Activated CD4-positive, alpha-beta T cell treated with anti-CD3 and anti-CD28 coated beads, Interleukin-2, amount 50 U/mL, for 24 hours (primary cell): Measurements from ENCODE around the gene ATR.
"Not testable (repeated sequence)": the region's sequence is repeated elsewhere in the genome, so short reads cannot be mapped to it uniquely, and the experiment has no call there.

Experiments
- DNase-seq, 2 donors: peaks; one replicate each; pipeline ENCODE4 v3.0.0-alpha.2; 2020; ENCODE audit warnings: low read depth in 1 of 2, low spot score in 1 of 2

The ATR gene

DNA sequence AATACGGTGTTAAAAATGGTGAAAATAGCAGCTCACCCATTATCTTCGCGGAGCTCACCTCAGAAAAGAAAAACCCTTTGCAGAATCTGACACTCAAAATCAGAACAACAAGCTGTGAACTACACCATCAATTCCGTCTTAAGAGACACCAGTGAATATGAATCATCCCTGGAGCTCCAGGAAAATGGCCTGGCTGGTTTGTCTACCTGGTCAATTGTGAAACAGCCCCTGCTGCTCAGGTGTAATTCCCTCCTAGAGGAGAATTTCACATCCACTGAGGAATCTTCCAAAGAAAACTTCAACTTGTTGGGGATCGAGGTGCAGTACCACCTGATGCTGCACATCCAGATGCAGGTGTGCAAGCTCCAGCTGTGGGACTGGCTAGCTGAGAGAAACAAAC is 127.7 kb downstream of the ATR start:
- no peak for DNase-seq

DNA sequence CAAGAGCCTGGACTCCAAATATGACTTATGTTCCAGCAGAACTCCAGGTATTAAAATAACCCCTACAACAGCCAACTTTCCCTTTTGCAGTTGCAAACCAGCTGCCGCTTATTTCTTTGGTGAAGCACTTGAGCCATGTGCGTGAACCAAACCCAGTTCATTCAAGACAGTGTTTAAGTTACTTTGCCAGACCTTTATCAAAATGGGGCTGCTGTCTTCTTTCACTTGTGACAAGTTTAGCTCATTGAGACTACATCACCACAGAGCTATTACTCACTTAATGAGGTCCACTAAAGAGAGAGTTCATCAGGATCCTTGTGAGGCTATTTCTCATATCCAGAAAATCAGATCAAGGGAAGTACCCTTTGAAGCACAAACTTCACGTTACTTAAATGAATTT is 128.3 kb downstream of the ATR start:
- no peak for DNase-seq

DNA sequence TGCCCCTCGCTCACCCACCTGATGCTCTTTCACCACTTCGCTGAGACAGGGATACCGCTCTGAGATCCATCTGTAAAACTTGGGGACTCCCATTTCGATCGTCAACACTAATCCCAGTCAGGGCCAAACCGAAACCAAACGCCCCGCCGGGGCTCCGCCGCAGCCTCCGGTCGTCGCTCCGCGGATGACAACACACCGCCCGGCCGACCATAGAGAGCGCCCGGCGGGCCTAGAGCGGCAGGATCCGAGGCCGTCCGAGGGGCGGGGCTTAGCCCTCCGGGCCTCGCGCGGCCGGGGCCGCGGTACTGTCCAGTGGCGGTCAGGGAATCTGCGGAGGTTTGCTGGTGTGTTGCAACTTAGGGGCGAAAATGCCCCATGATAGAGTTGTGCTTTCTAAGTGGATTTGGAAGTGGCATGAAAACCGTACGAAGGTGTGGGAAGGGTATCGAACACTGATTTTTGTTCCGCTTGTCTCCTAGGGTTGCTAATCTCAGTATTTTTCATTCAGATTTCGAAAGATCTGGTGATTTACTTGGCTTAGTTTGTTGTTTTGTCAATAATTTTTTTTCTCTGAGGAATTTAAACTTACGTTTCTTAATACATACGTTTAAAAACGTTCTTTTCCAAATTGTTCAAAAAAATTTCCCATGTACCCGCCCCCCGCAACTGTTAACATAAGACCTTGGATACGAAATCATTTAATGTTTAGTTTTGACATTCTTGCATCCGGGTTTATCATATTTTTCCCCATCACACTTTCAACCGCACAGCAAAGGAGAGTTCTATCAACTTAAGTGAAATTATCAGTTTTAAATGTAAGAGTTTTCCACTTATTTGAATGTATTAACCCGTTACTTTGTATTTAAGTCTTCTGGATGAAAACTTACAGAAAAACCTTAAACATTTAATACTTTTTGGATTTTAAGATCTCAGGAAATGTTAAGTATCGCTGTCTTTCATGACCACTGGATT is 130.4 kb downstream of the ATR start, which contains the start of gene XRN1:
Gene XRN1 (minus strand): TSS at position 186 of the 972 bp plus-strand sequence. CDS start 93 bp downstream, at position 93.
- DNase-seq = peak; percentile 90

DNA sequence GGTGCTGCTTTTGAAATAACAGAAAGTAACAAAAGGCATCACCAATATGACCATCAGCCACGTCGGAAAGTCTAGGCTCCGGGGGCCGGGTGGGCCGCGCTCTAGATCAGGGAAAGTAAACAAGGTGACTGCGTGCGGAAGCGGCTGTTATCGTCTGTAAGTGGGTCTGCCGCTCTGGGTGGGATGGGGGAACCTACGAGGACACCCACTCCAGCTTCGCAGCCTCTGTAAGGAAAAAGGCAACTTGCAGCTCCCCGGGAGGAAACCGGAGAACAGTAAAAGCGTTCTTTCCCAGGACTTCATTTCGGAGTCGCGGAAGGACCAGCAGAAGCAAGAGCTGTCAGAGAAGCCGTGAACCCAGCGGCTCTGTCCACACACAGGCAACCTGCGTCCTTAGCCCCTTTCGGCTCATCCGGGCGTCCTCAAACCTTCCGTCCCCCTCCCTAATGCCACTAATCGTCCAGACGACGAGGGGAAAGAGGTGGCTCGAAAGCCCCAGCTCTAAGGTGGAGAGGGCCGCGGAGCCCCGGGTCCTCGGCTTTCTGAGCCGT is 131.2 kb downstream of the ATR start:
- DNase-seq = peak; percentile 8 to 14

DNA sequence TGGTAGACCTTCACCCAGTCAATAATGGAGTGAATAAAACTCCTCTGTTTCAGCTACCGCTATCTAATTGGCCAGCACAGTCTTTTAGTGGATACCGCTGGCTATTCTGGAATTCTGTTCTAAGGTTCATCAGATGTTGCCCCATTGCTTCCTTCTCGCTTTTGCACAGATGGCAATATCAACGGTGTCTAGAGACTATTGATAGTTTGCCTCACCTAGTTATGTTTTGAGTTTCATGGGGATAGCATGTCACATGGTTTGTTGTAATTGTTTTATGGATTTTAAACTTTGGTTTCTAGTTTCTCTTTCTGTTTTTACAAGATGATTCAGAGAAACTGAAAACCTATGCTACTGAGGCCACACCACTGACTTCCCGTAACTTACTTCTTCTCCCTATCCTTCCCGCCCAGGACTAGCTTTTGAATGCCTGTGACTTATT is 132.7 kb downstream of the ATR start:
- peak in 1 of 2 donors; percentile 34 for DNase-seq

DNA sequence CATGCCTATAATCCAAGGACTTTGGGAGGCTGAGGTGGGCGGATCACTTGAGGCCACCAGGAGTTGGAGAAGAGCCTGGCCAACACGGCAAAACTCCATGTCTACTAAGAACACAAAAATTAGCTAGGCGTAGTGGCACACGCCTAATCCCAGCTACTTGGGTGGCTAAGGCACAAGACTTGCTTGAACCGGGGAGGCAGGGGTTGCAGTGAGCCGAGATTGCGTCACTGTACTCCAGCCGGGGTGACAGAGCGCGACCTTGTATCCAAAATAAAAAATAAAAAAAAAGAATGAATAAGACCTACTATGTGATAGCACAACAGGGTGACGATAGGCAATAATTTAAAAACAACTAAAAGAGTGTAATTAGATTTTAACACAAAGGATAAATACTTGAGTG is 134.2 kb downstream of the ATR start:
- DNase-seq = no peak

DNA sequence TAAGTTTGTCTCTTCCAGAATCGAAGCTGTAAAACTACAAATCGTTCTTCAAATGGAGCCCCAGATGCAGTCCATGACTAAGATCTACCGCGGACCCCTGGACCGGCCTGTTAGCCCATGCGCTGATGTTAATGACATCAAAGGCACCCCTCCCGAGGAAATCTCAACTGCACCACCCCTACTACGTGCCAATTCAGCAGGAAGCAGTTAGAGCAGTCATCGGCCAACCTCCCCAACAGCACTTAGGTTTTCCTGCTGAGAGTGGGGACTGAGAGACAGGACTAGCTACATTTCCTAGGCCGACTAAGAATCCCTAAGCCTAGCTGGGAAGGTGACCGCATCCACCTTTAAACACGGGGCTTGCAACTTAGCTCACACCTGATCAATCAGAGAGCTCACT is 135.5 kb downstream of the ATR start:
- not testable (repeated sequence) for DNase-seq

DNA sequence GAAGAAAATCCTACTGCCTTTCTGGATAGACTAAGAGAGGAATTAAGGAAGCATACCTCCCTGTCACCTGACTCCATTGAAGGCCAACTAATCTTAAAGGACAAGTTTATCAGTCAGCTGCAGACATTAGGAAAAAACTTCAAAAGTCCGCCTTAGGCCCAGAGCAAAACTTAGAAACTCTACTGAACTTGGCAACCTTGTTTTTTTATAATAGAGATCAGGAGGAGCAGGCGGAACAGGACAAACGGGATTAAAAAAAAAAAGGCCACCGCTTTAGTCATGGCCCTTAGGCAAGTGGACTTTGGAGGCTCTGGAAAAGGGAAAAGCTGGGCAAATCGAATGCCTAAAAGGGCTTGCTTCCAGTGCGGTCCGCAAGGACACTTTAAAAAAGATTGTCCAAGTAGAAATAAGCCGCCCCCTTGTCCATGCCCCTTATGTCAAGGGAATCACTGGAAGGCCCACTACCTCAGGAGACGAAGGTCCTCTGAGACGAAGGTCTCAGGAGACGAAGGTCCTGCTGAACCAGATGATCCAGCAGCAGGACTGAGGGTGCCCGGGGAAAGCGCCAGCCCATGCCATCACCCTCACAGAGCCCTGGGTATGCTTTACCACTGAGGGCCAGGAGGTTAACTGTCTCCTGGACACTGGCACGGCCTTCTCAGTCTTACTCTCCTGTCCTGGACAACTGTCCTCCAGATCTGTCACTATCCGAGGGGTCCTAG is 138.9 kb downstream of the ATR start:
- not testable (repeated sequence) for DNase-seq

DNA sequence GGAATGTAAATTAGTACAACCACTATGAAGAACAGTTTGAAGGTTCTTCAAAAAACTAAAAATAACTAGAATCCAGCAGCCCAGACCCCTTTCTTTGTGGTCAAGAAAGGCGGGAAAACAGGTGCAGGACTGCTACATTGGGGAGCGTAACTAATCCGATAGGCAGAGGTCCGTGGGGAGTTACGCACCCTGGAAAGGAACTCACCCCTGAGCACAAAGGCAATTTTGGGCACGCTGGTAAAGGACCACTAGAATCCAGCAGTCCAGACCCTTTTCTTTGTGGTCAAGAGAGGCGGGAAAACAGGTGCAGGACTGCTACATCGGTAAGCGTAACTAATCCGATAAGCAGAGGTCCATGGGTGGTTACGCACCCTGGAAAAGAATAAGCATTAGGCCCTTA is 140.4 kb downstream of the ATR start:
- DNase-seq = not testable (repeated sequence)

DNA sequence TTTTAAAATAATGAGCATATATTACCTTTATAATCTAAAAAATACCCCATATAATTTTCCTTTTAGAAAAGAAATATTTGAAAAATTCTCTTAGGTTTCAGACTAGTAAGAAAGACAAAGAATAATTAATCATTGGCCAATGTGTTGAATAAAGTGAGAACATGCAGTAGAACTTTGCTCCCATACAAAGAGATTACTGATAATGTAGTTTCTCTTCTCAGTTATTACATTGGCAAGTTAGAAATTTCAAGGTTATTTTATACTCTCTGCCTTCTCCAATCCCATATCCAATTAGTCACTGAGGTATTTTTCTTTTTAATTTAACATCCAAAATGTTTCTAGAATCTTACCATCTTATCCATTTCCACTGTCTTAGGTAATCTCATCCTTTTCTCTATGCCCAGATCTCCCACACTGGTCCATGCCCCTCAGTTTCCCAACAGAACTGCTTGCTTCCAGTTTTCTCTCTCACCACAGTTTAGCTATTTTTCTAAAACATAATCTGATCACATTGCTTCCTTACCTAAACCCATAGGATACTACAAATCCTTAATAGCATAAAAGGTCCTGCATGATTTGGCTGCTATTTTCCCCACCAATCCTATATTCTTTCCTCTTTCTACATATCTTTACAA is 141.5 kb downstream of the ATR start:
- no peak for DNase-seq

DNA sequence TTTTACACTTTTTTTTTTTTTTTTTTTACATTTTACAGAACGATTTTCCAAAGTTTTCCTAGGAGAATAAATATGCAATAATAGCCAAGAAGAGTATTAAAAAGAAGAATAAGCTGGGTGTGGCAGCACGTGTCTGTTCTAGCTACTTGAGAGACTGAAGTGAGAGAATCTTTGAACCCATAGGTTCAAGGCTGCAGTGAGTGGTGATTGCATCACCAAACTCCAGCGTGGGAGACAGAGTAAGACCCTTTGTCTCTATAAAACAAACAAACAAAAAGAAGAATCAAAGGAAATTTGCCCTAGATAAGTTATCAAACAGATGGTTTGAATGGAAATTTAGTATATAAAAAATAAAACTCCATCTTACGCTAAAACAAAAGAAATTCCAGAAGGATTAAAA is 144.0 kb downstream of the ATR start:
- DNase-seq = no peak

DNA sequence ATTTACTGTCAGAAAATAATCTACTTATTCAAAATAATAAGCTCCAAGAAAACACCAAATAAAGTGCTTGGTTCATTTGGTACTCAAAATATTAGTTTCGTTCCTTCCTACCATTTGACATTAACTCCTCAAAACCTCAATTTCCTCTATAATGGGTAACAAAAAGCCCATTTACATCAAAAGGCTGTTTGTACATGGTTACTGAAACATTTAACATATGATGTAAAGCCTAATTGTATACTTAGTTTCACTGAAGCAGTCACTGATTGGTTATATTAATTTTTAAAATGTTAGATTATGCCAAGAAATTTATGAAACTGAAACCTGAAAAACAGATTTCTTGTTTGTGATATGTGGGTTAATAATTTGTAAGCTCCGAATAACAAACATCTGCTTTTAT is 145.4 kb downstream of the ATR start:
- no peak for DNase-seq

DNA sequence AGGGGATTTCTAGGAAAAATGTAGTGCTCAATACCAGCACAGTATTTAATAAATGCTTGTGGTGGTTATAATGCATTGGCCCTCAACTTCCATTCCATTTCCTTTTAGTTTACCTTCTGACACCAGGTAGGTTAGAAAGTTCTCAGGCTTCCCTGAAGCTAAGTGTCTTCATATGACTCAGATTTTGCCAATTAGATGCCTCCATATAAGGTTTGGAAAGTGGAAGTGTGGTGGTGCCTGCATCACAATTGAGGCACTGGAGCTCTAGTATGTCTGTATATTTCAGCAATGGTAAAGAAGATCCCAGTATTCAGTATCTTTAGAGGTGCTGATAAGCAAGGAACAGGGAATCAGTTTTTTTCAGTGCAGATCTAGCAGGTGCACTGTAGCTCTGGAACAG is 149.0 kb downstream of the ATR start:
- no peak for DNase-seq

DNA sequence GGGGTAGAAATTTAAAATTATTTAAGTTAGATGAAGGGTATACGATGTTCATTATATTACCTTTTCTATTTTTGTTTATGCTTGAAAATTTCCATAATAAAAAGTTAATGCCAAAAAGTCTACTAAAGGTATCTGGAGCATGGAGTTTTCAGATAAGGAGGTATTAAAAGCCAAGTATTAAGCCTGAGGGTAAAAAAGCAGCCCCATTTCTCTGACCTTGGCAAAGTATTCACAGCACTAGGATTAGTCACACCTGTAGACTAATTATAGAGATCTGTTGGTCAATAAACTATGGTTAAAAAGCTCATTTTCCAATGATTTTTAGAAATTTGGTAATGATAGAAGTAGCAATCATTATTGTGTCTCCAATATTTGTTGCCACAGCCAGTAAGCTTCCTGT is 153.8 kb downstream of the ATR start:
- no peak for DNase-seq

DNA sequence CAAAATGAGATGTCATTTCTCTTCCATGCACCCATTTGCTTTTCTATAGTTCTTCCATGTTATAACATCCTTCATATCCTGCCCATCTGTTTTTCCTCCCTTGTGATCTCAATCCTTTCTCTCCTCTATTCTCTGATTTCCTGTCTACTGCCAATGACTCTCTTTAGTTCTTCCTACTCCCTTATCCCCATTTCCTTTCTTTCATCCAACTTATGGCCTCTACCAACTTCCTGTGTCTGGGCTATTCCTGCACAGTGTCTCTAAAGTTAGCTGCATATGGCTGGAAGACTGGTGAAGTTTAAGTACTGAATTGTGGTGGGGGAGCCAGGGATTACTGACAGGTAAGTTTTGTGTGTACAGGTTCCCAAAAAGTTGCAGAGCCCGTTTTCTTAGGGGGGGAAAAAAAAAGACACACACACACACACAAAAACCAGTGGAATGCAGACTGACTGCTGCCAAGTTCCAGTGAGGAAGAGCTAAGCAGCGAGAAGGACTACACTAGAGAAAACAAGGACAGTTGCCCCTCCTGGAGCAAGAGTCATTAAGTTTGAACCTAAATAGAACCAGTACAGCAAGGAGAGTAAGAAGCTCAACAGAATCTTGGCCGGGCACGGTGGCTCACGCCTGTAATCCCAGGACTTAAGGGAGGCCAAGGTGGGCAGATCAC is 159.5 kb downstream of the ATR start:
- no peak for DNase-seq

DNA sequence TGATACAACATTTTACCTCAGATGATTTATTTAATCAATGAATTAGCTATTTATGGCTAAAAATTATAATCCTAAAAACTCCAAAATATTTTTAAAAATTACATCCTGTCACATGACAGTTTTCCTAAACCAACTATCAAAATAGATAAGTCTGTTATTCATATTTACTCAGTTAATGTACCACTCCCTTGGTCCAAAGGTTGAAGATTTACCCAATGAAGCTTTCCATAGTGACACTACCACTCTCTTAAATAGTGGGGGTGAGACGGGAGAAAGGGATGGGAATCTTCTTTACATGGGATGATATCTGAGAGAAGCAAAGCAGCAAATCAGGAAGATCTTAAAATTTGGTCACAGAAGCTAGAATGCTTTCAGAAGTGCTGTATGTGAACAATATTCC is 161.2 kb downstream of the ATR start:
- DNase-seq = no peak

DNA sequence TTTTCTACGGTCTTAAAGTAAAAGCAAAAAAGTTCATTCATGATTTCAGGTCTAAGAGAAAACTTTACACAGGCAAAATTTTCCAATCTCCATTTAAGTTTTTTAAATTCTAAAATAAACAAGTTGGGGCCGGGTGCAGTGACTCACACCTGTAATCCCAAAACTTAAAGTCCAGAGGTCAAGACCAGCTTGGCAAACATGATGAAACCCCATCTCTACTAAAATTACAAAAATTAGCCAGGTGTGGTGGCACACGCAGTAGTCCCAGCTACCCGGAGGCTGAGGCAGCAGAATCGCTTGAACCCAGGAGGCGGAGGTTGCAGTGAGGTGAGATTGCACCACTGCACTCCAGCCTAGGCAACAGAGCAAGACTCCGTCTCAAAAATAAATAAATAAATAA is 178.0 kb downstream of the ATR start:
- not testable (repeated sequence) for DNase-seq
